H1 (cell line): Measurements from ENCODE around the gene TBC1D26. TPM values are rescaled to one million over a fixed set of nuclear protein-coding genes. Genes with fewer than 3 reads are reported as not detected.

Experiments used
- CTCF ChIA-PET: fragments of 300-600 bp; sonication (Branson Sonifier 250); formaldehyde crosslinking; loops from one replicate; lab custom pipeline; 2021; ENCODE audit not compliant: partially characterized antibody; lab: Charles Lee
- POLR2A ChIA-PET: fragments of 300-600 bp; sonication (Branson Sonifier 250); formaldehyde crosslinking; loops from one replicate; lab custom pipeline; 2021; ENCODE audit warnings: inconsistent platforms; ENCODE audit not compliant: partially characterized antibody; lab: Charles Lee
- DNase-seq, 2 experiments: peaks; one replicate each; pipeline versions ENCODE4 v3.0.0 to v3.0.0-alpha.2; 2010 to 2022; ENCODE audit warnings: low spot score in 2 of 2, low read depth in 1 of 2, mixed read lengths in 1 of 2
- FAIRE-seq: peaks from 2 replicates; lab custom pipeline; 2011; peaks lifted over from hg19 to GRCh38; lab: Jason Lieb, UNC
- H2AFZ ChIP-seq: 2 replicates; pipeline ENCODE4 v1.8.1; 2012; ENCODE audit warnings: low read length, inconsistent platforms
- H2AK5ac ChIP-seq: 2 replicates; pipeline ENCODE4 v1.6.1; 2013; ENCODE audit warnings: low read depth, low read length
- H2BK120ac ChIP-seq: replicated peaks from 2 replicates; pipeline ENCODE3; 2013; ENCODE audit warnings: low read depth, low read length, inconsistent platforms
- H2BK12ac ChIP-seq: 2 replicates; pipeline ENCODE4 v1.6.1; 2013; ENCODE audit warnings: low read depth, low read length
- H2BK15ac ChIP-seq: 2 replicates; pipeline ENCODE4 v1.6.1; 2013; ENCODE audit warnings: low read length
- H2BK20ac ChIP-seq: 2 replicates; pipeline ENCODE4 v1.6.1; 2013; ENCODE audit warnings: low read length
- H2BK5ac ChIP-seq: 2 replicates; pipeline ENCODE4 v1.6.1; 2013; ENCODE audit warnings: low read depth, low read length
- H3K14ac ChIP-seq: 2 replicates; pipeline ENCODE4 v1.6.1; 2013; ENCODE audit warnings: inconsistent platforms; ENCODE audit not compliant: insufficient read length
- H3K18ac ChIP-seq: 2 replicates; pipeline ENCODE4 v1.6.1; 2013; ENCODE audit warnings: low read length; ENCODE audit errors: extremely low read depth
- H3K23ac ChIP-seq: 2 replicates; pipeline ENCODE4 v1.6.1; 2013; ENCODE audit warnings: inconsistent platforms; ENCODE audit not compliant: insufficient read length
- H3K23me2 ChIP-seq: 2 replicates; pipeline ENCODE4 v1.6.1; 2013; ENCODE audit warnings: low read depth, low read length
- H3K27ac ChIP-seq: 2 replicates; pipeline ENCODE4 v1.6.1; 2011; ENCODE audit warnings: low read depth, low read length, inconsistent platforms
- H3K27me3 ChIP-seq, 4 experiments: replicated peaks in 1 of 4; 1 replicate in 1 of 4; 2 replicates in 3 of 4; pipeline versions ENCODE4 v1.6.1 to v1.8.1; 2011 to 2013; ENCODE audit warnings: low read length in 3 of 4, mild to moderate bottlenecking in 3 of 4, inconsistent platforms in 2 of 4, mixed read lengths in 2 of 4, moderate library complexity in 1 of 4; ENCODE audit not compliant: control insufficient read depth in 3 of 4, insufficient read depth in 3 of 4; ENCODE audit errors: extremely low read depth in 1 of 4
- H3K36me3 ChIP-seq, 4 experiments: 2 replicates each; pipeline versions ENCODE4 v1.6.1 to v1.8.1; 2011 to 2013; ENCODE audit warnings: mild to moderate bottlenecking in 4 of 4, low read length in 3 of 4, moderate library complexity in 2 of 4, control low read depth in 1 of 4, inconsistent platforms in 1 of 4; ENCODE audit not compliant: insufficient read depth in 4 of 4, control insufficient read depth in 2 of 4
- H3K4ac ChIP-seq: replicated peaks from 2 replicates; pipeline ENCODE3; 2013; ENCODE audit warnings: low read length, low read depth, mixed read lengths, inconsistent platforms; ENCODE audit not compliant: insufficient read length
- H3K4me1 ChIP-seq, 4 experiments: replicated peaks in 1 of 4; 1 replicate in 1 of 4; 2 replicates in 3 of 4; pipeline versions ENCODE4 v1.6.1 to v1.8.1; 2011 to 2013; ENCODE audit warnings: low read length in 3 of 4, inconsistent platforms in 2 of 4, mixed read lengths in 1 of 4; ENCODE audit not compliant: insufficient read depth in 4 of 4, control insufficient read depth in 3 of 4
- H3K4me2 ChIP-seq, 2 experiments: 2 replicates each; pipeline versions ENCODE4 v1.6.1 to v1.8.1; 2011 to 2013; ENCODE audit warnings: low read depth in 2 of 2, low read length in 2 of 2, control low read depth in 1 of 2, inconsistent platforms in 1 of 2, mild to moderate bottlenecking in 1 of 2; ENCODE audit not compliant: insufficient read depth in 1 of 2
- H3K4me3 ChIP-seq, 4 experiments: fragments of 200-600, 300-600 bp in 1 of 4; sonication (generic), shearing (Covaris generic), sonication (Bioruptor Twin) in 1 of 4; 2 replicates each; pipeline versions ENCODE4 v1.5.1 to v1.8.1; 2011 to 2016; ENCODE audit warnings: low read length in 4 of 4, low read depth in 3 of 4, control low read depth in 2 of 4, inconsistent platforms in 2 of 4, mild to moderate bottlenecking in 2 of 4, mixed read lengths in 1 of 4, moderate library complexity in 1 of 4; ENCODE audit not compliant: insufficient read depth in 2 of 4; ENCODE audit errors: extremely low read depth in 1 of 4
- H3K56ac ChIP-seq: replicated peaks from 2 replicates; pipeline ENCODE3; 2013; ENCODE audit warnings: low read depth, mild to moderate bottlenecking, mixed read lengths, low read length, inconsistent platforms; ENCODE audit not compliant: insufficient read length
- H3K79me1 ChIP-seq: 2 replicates; pipeline ENCODE4 v1.6.1; 2013; ENCODE audit warnings: low read depth, low read length, control low read depth
- H3K79me2 ChIP-seq, 2 experiments: 2 replicates each; pipeline versions ENCODE4 v1.6.1 to v1.8.1; 2012 to 2013; ENCODE audit warnings: low read length in 2 of 2, mild to moderate bottlenecking in 2 of 2, inconsistent platforms in 1 of 2; ENCODE audit not compliant: insufficient read depth in 2 of 2, control insufficient read depth in 1 of 2
- H3K9ac ChIP-seq, 4 experiments: replicated peaks in 1 of 4; 1 replicate in 1 of 4; 2 replicates in 3 of 4; pipeline versions ENCODE4 v1.6.1 to v1.8.1; 2011 to 2013; ENCODE audit warnings: low read depth in 3 of 4, low read length in 3 of 4, control low read depth in 2 of 4, mild to moderate bottlenecking in 2 of 4, moderate library complexity in 2 of 4, inconsistent platforms in 1 of 4; ENCODE audit errors: extremely low read depth in 1 of 4
- H3K9me3 ChIP-seq, 2 experiments: 2 replicates each; pipeline versions ENCODE4 v1.6.1 to v1.8.1; 2012 to 2013; ENCODE audit warnings: mild to moderate bottlenecking in 2 of 2, moderate library complexity in 2 of 2, control low read depth in 1 of 2, inconsistent platforms in 1 of 2, low read depth in 1 of 2, low read length in 1 of 2, mixed read lengths in 1 of 2; ENCODE audit not compliant: insufficient read depth in 2 of 2
- H4K20me1 ChIP-seq, 2 experiments: replicated peaks in 1 of 2; 2 replicates each; pipeline versions ENCODE3 to v1.8.1; 2011 to 2013; ENCODE audit warnings: inconsistent platforms in 2 of 2, low read length in 2 of 2, mild to moderate bottlenecking in 1 of 2; ENCODE audit not compliant: insufficient read depth in 2 of 2, control insufficient read depth in 1 of 2
- H4K5ac ChIP-seq: 2 replicates; pipeline ENCODE4 v1.6.1; 2013; ENCODE audit warnings: low read length, low read depth, mixed read lengths, inconsistent platforms; ENCODE audit not compliant: insufficient read length
- H4K8ac ChIP-seq: 2 replicates; pipeline ENCODE4 v1.8.0; 2013; ENCODE audit warnings: mild to moderate bottlenecking, moderate library complexity, low read length, inconsistent platforms; ENCODE audit not compliant: insufficient read depth; ENCODE audit errors: extremely low read depth
- H4K91ac ChIP-seq: replicated peaks from 2 replicates; pipeline ENCODE3; 2013; ENCODE audit warnings: low read length, mixed read lengths, inconsistent platforms; ENCODE audit not compliant: insufficient read length
- BACH1 ChIP-seq: IDR thresholded peaks from 2 replicates; pipeline ENCODE4 v1.6.1; 2012; ENCODE audit warnings: low read length, improper control_type of control experiment
- BRCA1 ChIP-seq: IDR thresholded peaks from 2 replicates; pipeline ENCODE4 v1.6.1; 2012; ENCODE audit warnings: low read depth, low read length, improper control_type of control experiment
- CHD2 ChIP-seq: IDR thresholded peaks from 2 replicates; pipeline ENCODE4 v1.6.1; 2012; ENCODE audit warnings: low read length, improper control_type of control experiment
- EGR1 ChIP-seq: IDR thresholded peaks from 2 replicates; pipeline ENCODE4 v1.6.1; 2011; ENCODE audit warnings: low read depth, low read length, borderline replicate concordance
- GABPA ChIP-seq: IDR thresholded peaks from 2 replicates; pipeline ENCODE4 v1.6.1; 2011; ENCODE audit warnings: mild to moderate bottlenecking, low read length, moderate library complexity, borderline replicate concordance; ENCODE audit not compliant: insufficient read depth
- MAFK ChIP-seq: IDR thresholded peaks from 2 replicates; pipeline ENCODE4 v1.6.1; 2012; ENCODE audit warnings: low read depth, mild to moderate bottlenecking, improper control_type of control experiment, low read length
- PHF8 ChIP-seq: fragments of 200-600 bp; sonication (generic); conservative IDR thresholded peaks from 2 replicates; pipeline ENCODE4 v1.7.1; 2012; ENCODE audit warnings: low read depth, mild to moderate bottlenecking, inconsistent platforms, low read length, moderate library complexity
- POLR2AphosphoS5 ChIP-seq: IDR thresholded peaks from 2 replicates; pipeline ENCODE4 v1.6.1; 2011; ENCODE audit warnings: low read depth, low read length
- RAD21 ChIP-seq, 2 experiments: IDR thresholded peaks in 1 of 2; conservative IDR thresholded peaks in 1 of 2; 2 replicates each; pipeline ENCODE4 v1.6.1; 2011; ENCODE audit warnings: low read depth in 2 of 2, low read length in 2 of 2, improper control_type of control experiment in 1 of 2, inconsistent platforms in 1 of 2, mild to moderate bottlenecking in 1 of 2, moderate library complexity in 1 of 2
- SP2 ChIP-seq: IDR thresholded peaks from 2 replicates; pipeline ENCODE4 v1.6.1; 2012; ENCODE audit warnings: mild to moderate bottlenecking, low read length, inconsistent platforms
- TAF1 ChIP-seq: IDR thresholded peaks from 2 replicates; pipeline ENCODE4 v1.6.1; 2011; ENCODE audit warnings: mild to moderate bottlenecking, low read depth, low read length
- USF2 ChIP-seq: IDR thresholded peaks from 2 replicates; pipeline ENCODE4 v1.6.1; 2011; ENCODE audit warnings: low read length, improper control_type of control experiment
- YY1 ChIP-seq: IDR thresholded peaks from 2 replicates; pipeline ENCODE4 v1.6.1; 2011; ENCODE audit warnings: low read depth, mild to moderate bottlenecking, low read length
- WGBS, 2 experiments: shearing (Covaris generic) in 1 of 2; methylation state at CpG; one replicate each; pipeline versions ENCODE4 v1.1.6 to v1.1.7; 2013 to 2015; ENCODE audit warnings: low lambda C conversion rate in 2 of 2, mixed read lengths in 2 of 2, inconsistent platforms in 1 of 2, low coverage in 1 of 2, missing lambda C conversion rate in 1 of 2; ENCODE audit not compliant: insufficient replicate concordance in 2 of 2, insufficient coverage in 1 of 2, insufficient read length in 1 of 2; ENCODE audit errors: extremely low coverage in 1 of 2, missing lambda C conversion rate in 1 of 2; 5-methylcytosine and 5-hydroxymethylcytosine counted together
- polyA plus RNA-seq, 7 experiments: library from polyadenylated mRNA; depleted of rRNA in 3 of 7; stranded (reverse) in 5 of 7; unstranded in 2 of 7; fragments of >200 nt in 5 of 7; fragments of 200-250 nt in 2 of 7; gene quantifications; 1 replicate in 5 of 7; 2 replicates in 1 of 7; 4 replicates in 1 of 7; pipeline versions ENCODE4 v1.2.1 to v1.2.3, GENCODE V29; 2011 to 2013; ENCODE audit warnings: missing spikeins in 2 of 7, mixed read lengths in 2 of 7
- total RNA-seq: library from RNA; stranded (reverse); fragmentation: NEBNext Ultra II Directional; extraction: Animal tissue kit (Norgen Biotek cat#: 25700); gene quantifications from 2 replicates; pipeline ENCODE4 v1.2.1, GENCODE V29; 2021
- TF ChIP-seq, protein P1 (sequence below): IDR thresholded peaks from 2 replicates; pipeline ENCODE4 v1.6.1; 2012; ENCODE audit warnings: inconsistent platforms

Gene TBC1D26
- total and polyA plus RNA-seq, 2 of the 8 experiments (the other 6 are each of a cell fraction or from before 2014, with no cell fraction given) = 0.84 to 1.4 TPM

DNA sequence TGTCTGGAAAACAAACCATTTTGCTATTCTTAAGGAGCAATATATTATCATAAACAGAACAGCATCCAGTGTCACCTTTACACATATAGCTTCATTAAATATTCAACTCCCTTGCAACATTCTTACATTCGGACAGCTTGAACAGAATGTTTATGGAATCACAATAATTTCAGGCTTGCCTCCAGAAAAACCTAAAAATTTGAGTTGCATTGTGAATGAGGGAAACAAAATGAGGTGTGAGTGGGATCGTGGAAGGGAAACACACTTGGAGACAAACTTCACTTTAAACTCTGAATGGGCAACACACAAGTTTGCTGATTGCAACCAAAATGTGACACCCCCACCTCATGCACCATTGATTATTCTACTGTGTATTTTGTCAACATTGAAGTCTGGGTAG, 51.4 kb downstream of the TBC1D26 start:
- H2BK20ac ChIP-seq = no peak overlapping the region
- no peak overlapping the region for H3K14ac ChIP-seq
- H3K27me3 ChIP-seq = no peaks in the 10 kb centered on the region
- H2AK5ac ChIP-seq = no peak overlapping the region
- H3K9ac ChIP-seq = no peak overlapping the region
- WGBS, 2 experiments = 77% methylated on average over 2 of the region's 2 CpGs; no CpG with 5 or more reads in 1 of the 2 experiments
- no peaks in the 10 kb centered on the region for H3K36me3 ChIP-seq
- no peak overlapping the region for H4K5ac ChIP-seq
- no peak overlapping the region for H3K23ac ChIP-seq
- no peak overlapping the region for H3K4me2 ChIP-seq
- ChIA-PET POLR2A (no interaction called here), CTCF (no interaction called here)
- no peak overlapping the region for H2AFZ ChIP-seq
- no peaks in the 10 kb centered on the region for H4K20me1 ChIP-seq
- no peak overlapping the region for H3K56ac ChIP-seq
- H2BK12ac ChIP-seq = no peak overlapping the region
- no peaks in the 10 kb centered on the region; the same call in 1 of the 2 replicates for H3K23me2 ChIP-seq
- no peak overlapping the region for H2BK5ac ChIP-seq
- H3K79me2 ChIP-seq = no peaks in the 10 kb centered on the region
- no peak overlapping the region for H4K8ac ChIP-seq
- FAIRE-seq (no peak), DNase-seq (no peak)
- H4K91ac ChIP-seq = no peak overlapping the region
- H2BK15ac ChIP-seq = no peak overlapping the region
- no peaks in the 10 kb centered on the region for H3K4me1 ChIP-seq
- no peaks in the 10 kb centered on the region for H3K79me1 ChIP-seq
- H3K27ac ChIP-seq = no peak overlapping the region
- no peak overlapping the region for H3K4ac ChIP-seq
- no peak overlapping the region for H3K18ac ChIP-seq
- H3K9me3 ChIP-seq = peaks cover 13 to 17% of the 10 kb centered on the region in 2 experiments
- H2BK120ac ChIP-seq = no peak overlapping the region
- H3K4me3 ChIP-seq = no peak overlapping the region
- TF ChIP-seq YY1 = no peak
- no peak for TF ChIP-seq TAF1
- no peak for TF ChIP-seq GABPA
- TF ChIP-seq CHD2 = no peak
- no peak for TF ChIP-seq EGR1
- TF ChIP-seq BRCA1 = no peak
- TF ChIP-seq USF2 = no peak
- no peak for TF ChIP-seq RAD21 (IDR thresholded peaks at IDR 0.05 in 1 of 2, conservative IDR thresholded peaks at IDR 0.05 in 1 of 2; ENCODE audit: low read depth in 2 of 2, low read length in 2 of 2)
- no peak for TF ChIP-seq MAFK
- no peak for TF ChIP-seq SP2
- no peak for TF ChIP-seq BACH1
- TF ChIP-seq PHF8 = no peak
- no peak for TF ChIP-seq POLR2AphosphoS5
- TF ChIP-seq, protein P1, sequence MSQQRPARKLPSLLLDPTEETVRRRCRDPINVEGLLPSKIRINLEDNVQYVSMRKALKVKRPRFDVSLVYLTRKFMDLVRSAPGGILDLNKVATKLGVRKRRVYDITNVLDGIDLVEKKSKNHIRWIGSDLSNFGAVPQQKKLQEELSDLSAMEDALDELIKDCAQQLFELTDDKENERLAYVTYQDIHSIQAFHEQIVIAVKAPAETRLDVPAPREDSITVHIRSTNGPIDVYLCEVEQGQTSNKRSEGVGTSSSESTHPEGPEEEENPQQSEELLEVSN = no peak
